GM12891 (cell line): ENCODE measurements around the gene COL20A1.

Experiments used
- DNase-seq: peaks from one replicate; pipeline ENCODE4 v3.0.0; 2011; ENCODE audit warnings: low spot score; ENCODE audit not compliant: insufficient read length
- FAIRE-seq: peaks from 2 replicates; lab custom pipeline; 2011; peaks lifted over from hg19 to GRCh38; lab: Jason Lieb, UNC
- PAX5 ChIP-seq: IDR thresholded peaks from 2 replicates; pipeline ENCODE4 v1.6.1; 2011; ENCODE audit warnings: low read length, moderate library complexity, mild to moderate bottlenecking; ENCODE audit not compliant: insufficient read depth, severe bottlenecking
- POLR2A ChIP-seq: IDR thresholded peaks from 2 replicates; pipeline ENCODE4 v1.6.1; 2011; ENCODE audit warnings: low read depth, low read length, control low read depth
- POLR2AphosphoS5 ChIP-seq: IDR thresholded peaks from 2 replicates; pipeline ENCODE4 v1.6.1; 2011; ENCODE audit warnings: low read depth, low read length, control low read depth
- POU2F2 ChIP-seq: IDR thresholded peaks from 2 replicates; pipeline ENCODE4 v1.6.1; 2011; ENCODE audit warnings: low read depth, mild to moderate bottlenecking, control low read depth, low read length, moderate library complexity
- SPI1 ChIP-seq: IDR thresholded peaks from 2 replicates; pipeline ENCODE4 v1.6.1; 2011; ENCODE audit warnings: low read depth, low read length, control low read depth
- TAF1 ChIP-seq: IDR thresholded peaks from 2 replicates; pipeline ENCODE4 v1.6.1; 2011; ENCODE audit warnings: low read depth, low read length, control low read depth

COL20A1 gene

DNA sequence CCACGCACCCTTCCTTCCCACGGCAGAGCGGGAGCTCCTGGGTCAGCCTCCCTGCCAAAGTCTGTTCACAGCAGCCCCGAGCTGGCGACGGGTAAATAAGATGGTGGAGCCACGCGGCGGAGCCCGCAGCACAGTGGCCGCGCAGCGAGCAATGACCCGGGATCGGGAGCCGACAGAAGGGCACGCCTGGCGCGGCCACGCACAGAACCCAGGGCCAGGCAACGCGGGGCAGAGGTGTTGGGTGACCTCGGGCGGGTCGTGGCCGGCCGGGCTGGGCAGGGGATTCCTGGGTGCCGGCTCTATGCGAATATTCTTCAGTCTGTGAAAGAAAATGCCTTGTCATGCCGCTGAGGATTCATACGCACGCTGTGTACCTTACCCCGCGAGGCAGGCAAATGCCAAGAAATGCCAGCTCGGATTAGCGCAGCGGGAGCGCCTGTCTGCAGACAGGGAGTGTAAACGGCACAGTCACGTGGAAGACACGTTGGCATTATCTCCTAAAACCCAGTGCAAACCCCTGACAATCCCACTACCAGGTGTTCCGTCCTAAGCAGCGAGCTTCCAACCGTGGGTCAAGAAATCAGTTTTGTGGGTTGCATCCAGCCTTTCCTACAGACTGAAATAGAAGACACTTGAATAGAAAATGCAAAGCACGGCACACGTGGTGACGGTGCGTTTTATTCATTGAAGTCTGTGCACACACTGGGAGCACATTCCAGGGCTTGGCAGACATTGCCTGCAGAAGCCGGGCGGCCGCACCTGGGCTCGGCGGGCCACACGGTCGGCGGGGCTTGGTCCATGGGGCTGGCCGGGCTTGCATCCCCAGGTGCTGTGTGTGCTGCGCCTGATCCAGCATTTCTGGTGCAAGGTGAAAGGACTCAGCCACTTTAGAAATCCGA, 49.8 kb downstream of the COL20A1 start:
- FAIRE-seq (no peak), DNase-seq (no peak)
- no peak for TF ChIP-seq POLR2AphosphoS5
- no peak for TF ChIP-seq TAF1
- TF ChIP-seq POLR2A, result no peak
- no peak for TF ChIP-seq SPI1
- no peak for TF ChIP-seq PAX5

DNA sequence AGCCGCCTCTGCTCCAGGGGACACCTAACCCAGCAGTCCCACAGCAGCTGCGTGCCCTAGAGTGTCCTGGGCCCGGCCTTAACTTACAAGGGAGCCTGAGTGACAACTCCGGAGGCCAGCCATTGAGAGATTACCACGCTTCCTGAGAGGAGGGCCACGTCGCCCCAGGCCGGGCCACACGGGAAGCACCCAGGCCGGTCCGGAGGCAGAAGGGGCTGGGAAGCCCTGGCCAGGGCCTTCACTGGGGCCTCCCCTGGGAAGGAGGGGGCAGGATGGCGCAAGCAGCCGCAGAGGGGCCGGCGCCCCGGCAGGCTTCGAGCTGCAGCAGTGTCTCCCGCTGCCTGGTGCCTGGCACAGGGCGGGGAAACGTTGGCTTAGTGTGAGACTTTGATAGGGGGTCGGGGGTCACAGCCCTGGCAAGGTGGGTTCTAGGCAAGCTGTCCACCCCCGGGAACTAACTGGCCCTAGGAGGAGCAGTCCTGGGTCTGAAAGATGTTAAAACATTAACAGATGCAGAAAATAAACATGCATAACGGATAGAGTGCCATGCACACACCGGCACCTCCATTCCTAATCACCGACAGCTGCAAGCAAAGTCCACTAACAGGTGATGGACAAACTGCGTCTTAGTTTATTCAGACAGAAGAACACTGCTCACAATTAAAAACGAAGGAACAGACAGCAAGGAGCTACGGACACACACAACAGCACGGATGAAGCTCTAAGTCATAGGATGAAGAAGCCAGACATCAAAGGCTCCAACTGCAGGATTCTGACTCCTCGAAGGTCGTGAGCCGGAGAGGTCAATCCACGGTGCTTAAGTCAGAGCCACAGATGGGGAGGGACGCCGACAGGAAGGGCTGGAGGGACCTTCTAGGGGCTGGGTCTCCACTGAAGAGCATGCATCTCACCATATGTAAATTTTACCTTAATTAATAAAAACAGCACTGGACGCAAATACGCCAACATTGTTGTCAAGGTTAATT, 50.8 kb downstream of the COL20A1 start:
- DNase-seq (no peak), FAIRE-seq (no peak)
- TF ChIP-seq POLR2A (no peak), PAX5 (no peak), POLR2AphosphoS5 (no peak), SPI1 (no peak), TAF1 (no peak), POU2F2 (no peak)

DNA sequence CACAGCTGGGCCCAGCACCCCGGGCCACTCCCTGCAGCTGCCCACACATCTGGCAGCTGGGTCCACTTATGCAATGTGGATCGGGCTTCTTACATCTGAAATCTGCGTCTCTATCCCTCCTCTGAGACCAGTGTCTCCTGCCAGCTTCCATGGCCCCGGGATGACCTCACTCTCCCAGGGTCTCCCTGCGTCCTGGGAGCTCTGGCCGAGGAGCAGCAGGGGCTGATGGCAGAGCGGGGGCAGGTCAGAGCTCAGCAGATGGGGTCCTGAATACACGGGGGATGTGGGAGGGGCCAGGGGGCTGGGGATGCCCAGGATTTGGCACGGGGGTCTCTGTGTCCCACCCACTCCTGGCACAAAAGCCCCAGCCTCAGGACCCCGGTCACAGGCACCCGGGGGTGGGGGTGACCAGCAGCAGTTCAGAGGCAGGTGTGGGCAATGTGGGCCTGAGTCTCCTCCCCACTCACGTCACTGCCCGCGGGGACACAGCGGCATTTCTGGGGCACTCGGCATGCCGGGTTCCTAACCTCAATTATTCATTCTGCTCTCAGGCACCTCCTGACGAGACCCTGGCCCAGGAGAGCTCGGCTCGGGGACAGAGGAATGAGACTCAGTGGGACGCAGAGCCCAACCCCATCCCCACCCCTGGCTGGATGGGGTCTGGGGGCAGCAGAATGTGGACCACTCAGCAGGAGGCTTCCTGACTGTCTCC, 51.8 kb downstream of the COL20A1 start:
- FAIRE-seq, result no peak
- DNase-seq, result no peak
- TF ChIP-seq POLR2AphosphoS5 (no peak), POLR2A (no peak), POU2F2 (no peak), SPI1 (no peak), PAX5 (no peak), TAF1 (no peak)

DNA sequence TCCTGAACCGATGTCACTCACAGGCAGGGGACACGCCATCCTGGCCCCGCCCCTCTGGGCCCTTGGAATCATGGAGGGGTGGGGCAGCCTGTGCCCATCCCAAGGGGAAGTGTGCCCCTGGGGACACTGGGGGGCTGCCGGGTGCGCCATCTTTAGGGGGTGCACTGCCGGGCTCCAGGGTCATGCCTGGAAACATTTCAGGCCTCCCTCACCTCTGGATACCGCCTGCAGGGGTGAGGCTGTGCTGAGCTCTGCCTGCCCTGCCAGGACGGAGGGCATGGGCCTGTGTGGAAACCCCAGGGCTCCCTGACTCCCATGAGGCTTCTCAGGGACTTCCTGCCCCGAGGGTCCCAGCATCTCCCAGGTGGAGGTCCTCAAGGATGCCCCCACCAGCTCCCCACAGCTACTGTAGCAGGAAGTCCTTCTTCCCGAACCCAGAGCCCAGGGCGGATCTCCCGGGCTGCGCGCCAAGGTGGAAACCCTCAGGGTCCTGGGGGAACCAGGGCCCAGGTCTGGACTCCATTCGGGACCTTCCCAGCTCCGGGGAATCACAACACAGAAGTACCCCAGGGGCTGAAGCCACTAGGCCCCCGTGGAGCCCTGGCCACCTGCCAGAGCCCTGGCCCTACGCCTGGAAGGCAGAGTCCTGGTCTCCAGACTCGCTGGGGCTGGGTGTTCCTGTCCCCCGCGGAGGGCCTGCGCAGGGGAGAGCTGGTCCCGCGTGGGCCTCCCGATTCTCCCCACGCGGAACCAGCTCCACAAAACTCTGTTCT, 52.5 kb downstream of the COL20A1 start:
- FAIRE-seq (no peak), DNase-seq (no peak)
- no peak for TF ChIP-seq SPI1
- TF ChIP-seq POLR2AphosphoS5, result no peak
- TF ChIP-seq POU2F2, result no peak
- no peak for TF ChIP-seq POLR2A
- no peak for TF ChIP-seq TAF1
- TF ChIP-seq PAX5, result no peak

DNA sequence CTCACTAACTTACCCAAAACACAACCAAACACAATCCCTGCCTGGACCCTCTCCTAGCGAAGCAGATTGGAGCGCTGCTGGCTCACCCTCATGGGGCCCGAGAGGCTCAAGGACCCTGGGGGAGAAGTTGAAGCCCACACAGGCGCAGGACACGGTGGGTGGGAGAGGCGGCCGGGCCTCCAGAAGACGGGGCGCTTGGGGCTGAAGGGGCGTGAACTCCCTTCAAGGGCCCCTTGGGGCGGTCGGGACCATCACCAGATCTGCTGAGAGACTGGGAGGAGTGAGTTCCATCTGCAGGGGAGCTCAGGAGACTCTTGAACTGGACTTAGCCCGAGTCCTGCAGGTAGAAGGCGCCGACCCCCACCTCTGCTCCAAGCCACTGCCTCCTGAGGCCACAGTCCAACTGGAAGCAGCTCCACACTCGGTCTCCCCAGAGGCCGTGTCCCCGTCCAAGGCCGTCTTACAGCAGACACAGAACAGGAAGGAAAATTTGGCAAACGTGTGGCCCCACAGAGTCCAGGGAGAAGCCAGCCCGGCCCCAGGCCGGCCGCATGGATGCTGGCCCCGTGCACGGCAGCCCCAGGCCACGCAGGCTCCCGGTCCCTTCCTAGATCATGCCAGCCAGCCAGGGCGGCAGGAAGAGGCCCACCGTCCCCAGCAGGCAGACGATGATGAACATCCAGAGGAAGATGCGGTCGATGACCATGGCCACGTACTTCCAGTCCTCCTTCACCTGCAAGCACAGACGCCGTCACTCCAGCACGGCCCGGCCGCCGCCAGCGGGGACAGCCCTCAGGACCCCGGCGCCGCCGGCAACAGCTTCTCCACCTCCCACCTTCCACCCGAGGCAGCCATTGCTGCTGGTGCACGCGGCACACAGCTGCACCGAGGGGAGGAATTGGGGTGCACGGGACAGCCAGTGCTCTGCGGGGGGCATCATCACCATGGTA, 53.4 kb downstream of the COL20A1 start:
- no peak for FAIRE-seq
- TF ChIP-seq TAF1 (no peak), PAX5 (no peak), POLR2A (no peak), POU2F2 (no peak), SPI1 (no peak), POLR2AphosphoS5 (no peak)

DNA sequence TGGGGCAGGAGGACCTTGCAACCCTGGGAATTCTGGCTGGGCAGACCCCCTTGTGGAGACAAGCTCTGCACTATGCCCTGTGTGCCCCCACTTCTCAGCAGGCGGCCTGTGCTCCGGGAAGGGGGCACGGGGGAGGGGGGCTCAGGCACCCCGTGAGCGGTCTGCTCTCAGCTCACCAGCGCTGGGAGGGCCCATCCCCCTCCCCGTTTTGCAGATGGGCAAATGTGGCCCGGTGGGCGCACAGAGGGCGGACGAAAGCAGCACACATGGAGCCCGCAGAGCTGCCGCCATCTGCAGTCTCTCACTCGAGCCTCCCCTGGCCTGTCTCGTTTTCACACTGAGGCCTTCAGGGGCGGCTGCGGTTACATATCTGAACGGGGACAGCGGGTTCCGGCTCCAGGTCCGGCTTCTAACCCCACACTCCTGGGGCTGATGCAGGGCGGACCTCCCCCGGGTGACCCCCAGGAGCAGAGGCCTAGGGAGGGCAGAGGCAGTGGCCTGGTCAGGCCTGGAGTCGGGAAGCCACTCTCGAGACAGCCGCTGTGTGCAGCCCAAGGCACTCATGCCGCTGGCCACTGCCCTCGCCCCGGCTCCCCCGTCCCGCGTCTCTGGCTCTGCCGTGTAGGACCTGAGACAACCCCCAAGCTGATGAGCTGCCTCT, 54.2 kb downstream of the COL20A1 start:
- DNase-seq (no peak), FAIRE-seq (no peak)
- TF ChIP-seq POLR2A, result no peak

More for the DNA sequence above, 53.4 kb downstream of the COL20A1 start:
- no peak for DNase-seq

DNA sequence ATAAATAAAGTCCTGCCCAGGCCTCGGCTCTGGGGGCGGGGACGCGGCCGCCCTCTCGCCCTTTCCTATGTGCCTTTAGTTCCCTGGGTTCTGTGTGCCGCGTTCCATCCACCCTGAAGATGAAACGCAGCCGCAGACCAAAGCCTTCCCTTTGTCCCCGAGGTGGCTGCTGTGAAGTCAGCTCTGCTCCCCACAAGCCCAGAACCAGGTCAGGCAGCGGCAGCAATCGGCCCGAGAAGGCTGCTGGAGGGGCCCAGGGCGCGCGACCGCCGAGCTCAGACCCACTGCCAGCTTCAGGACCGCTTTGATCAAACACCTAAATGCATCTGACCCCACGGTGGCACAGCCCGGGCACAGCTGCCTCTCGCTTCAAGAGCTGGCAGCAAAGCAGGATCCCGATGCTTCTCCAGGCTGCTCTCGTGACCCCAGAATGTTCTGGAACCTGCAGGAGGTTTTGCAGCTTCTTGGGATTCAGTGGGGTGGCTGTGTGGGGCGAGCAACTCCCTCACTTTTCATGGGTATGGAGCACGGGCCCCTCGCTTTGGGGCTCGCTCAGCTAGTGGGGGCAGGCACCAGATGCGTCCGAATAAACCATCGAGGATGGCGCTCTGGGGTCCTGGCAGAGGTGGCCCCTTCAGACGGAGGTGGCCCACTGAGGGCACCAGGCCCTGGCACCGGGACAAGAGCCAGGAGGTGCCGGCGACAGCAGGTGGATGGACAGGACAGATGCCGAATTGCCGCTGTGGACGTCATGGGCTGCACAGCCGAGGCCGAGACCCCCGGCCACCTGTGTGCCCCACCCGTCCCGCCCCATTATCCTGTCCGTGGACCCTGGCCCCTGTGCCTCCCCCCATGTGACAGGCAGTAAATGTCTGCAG, 55.2 kb downstream of the COL20A1 start:
- no peak for FAIRE-seq
- TF ChIP-seq SPI1 (no peak), POU2F2 (no peak), POLR2A (no peak), POLR2AphosphoS5 (no peak), PAX5 (no peak), TAF1 (no peak)
- no peak for DNase-seq
